NT2/D1 (cell line): ENCODE results near the gene HBEGF.

Source experiments
- DNase-seq: peaks from one replicate; pipeline ENCODE4 v3.0.0-alpha.2; 2011; ENCODE audit warnings: low read depth, low spot score
- H3K27me3 ChIP-seq: 2 replicates; pipeline ENCODE4 v1.6.0; 2011; ENCODE audit warnings: mild to moderate bottlenecking; ENCODE audit not compliant: insufficient read length, insufficient read depth
- H3K36me3 ChIP-seq: 2 replicates; pipeline ENCODE4 v1.6.1; 2011; ENCODE audit warnings: mild to moderate bottlenecking, low read length, mixed read lengths; ENCODE audit not compliant: insufficient read depth, insufficient read length
- H3K4me1 ChIP-seq: 2 replicates; pipeline ENCODE4 v1.5.1; 2011; ENCODE audit not compliant: insufficient read depth, insufficient read length
- H3K4me3 ChIP-seq: 2 replicates; pipeline ENCODE4 v1.5.1; 2011; ENCODE audit warnings: low read depth; ENCODE audit not compliant: insufficient read length
- H3K9ac ChIP-seq: 2 replicates; pipeline ENCODE4 v1.6.0; 2011; ENCODE audit warnings: low read depth; ENCODE audit not compliant: insufficient read length
- H3K9me3 ChIP-seq: 2 replicates; pipeline ENCODE4 v1.5.1; 2011; ENCODE audit warnings: mild to moderate bottlenecking, low read length; ENCODE audit not compliant: insufficient read depth
- SUZ12 ChIP-seq: IDR thresholded peaks from 2 replicates; pipeline ENCODE4 v1.6.1; 2011; ENCODE audit not compliant: insufficient read length, insufficient read depth; ENCODE audit errors: extremely low read depth
- YY1 ChIP-seq: IDR thresholded peaks from 2 replicates; pipeline ENCODE4 v1.6.1; 2011; ENCODE audit not compliant: insufficient read length, insufficient read depth
- ZNF274 ChIP-seq: IDR thresholded peaks from 2 replicates; pipeline ENCODE4 v1.6.1; 2011; ENCODE audit warnings: mild to moderate bottlenecking, low read depth, low read length

Gene HBEGF

GRCh38 chr5:140309706-140310249, 36.6 kb downstream of the HBEGF start:
- no peaks in the 10 kb centered on the region for H3K27me3 ChIP-seq
- H3K36me3 ChIP-seq, result no peaks in the 10 kb centered on the region
- TF ChIP-seq YY1, result no peak
- TF ChIP-seq SUZ12, result no peak
- TF ChIP-seq ZNF274, result no peak
- H3K9ac ChIP-seq, result no peak overlapping the region
- no peaks in the 10 kb centered on the region for H3K9me3 ChIP-seq
- no peak overlapping the region for H3K4me3 ChIP-seq
- DNase-seq, result no peak
- no peaks in the 10 kb centered on the region for H3K4me1 ChIP-seq

- no peak overlapping the region for H3K9ac ChIP-seq
- H3K4me1 ChIP-seq, result no peaks in the 10 kb centered on the region
- no peak overlapping the region for H3K4me3 ChIP-seq
- no peak for DNase-seq
- peaks cover 1% of the 10 kb centered on the region for H3K36me3 ChIP-seq
- H3K9me3 ChIP-seq, result no peaks in the 10 kb centered on the region
- H3K27me3 ChIP-seq, result no peaks in the 10 kb centered on the region
- TF ChIP-seq SUZ12 (no peak), YY1 (no peak), ZNF274 (no peak)
Observed at GRCh38 chr5:140305471-140305870, 40.9 kb downstream of the HBEGF start.

- Histone ChIP-seq H3K4me3 (no peak overlapping the region), H3K4me1 (no peaks in the 10 kb centered on the region), H3K9ac (no peak overlapping the region), H3K36me3 (peaks cover 11% of the 10 kb centered on the region), H3K27me3 (no peaks in the 10 kb centered on the region), H3K9me3 (no peaks in the 10 kb centered on the region)
- DNase-seq, result no peak
- TF ChIP-seq SUZ12 (no peak), YY1 (no peak), ZNF274 (no peak)
Observed at GRCh38 chr5:140303966-140304365, 42.4 kb downstream of the HBEGF start.

GRCh38 chr5:140302786-140303639, 43.4 kb downstream of the HBEGF start, which contains the start of gene PFDN1:
Gene PFDN1, minus strand, starts transcription at chr5:140303101. Its CDS starts 28 bp downstream, at chr5:140303073.
- no peaks in the 10 kb centered on the region for H3K27me3 ChIP-seq
- peaks cover 13% of the 10 kb centered on the region for H3K36me3 ChIP-seq
- H3K9ac ChIP-seq, result peak within 1 kb of the TSS; percentile 91
- peak within 1 kb of the TSS; percentile 64 for H3K4me3 ChIP-seq
- H3K4me1 ChIP-seq, result no peaks in the 10 kb centered on the region
- no peaks in the 10 kb centered on the region for H3K9me3 ChIP-seq
- no peak for TF ChIP-seq ZNF274
- no peak for TF ChIP-seq SUZ12
- TF ChIP-seq YY1, result peak; percentile 85
- peak; percentile 82 for DNase-seq

GRCh38 chr5:140301136-140301535, 45.3 kb downstream of the HBEGF start:
- Histone ChIP-seq H3K4me1 (no peaks in the 10 kb centered on the region), H3K36me3 (peaks cover 13% of the 10 kb centered on the region), H3K9ac (no peak overlapping the region), H3K27me3 (no peaks in the 10 kb centered on the region), H3K4me3 (no peak overlapping the region), H3K9me3 (no peaks in the 10 kb centered on the region)
- TF ChIP-seq ZNF274 (no peak), YY1 (no peak), SUZ12 (no peak)
- DNase-seq, result no peak

- H3K4me3 ChIP-seq, result no peak overlapping the region
- no peak for DNase-seq
- H3K27me3 ChIP-seq, result no peaks in the 10 kb centered on the region
- peaks cover 13% of the 10 kb centered on the region for H3K36me3 ChIP-seq
- no peak for TF ChIP-seq SUZ12
- TF ChIP-seq ZNF274, result no peak
- no peak for TF ChIP-seq YY1
- H3K4me1 ChIP-seq, result no peaks in the 10 kb centered on the region
- H3K9me3 ChIP-seq, result no peaks in the 10 kb centered on the region
- H3K9ac ChIP-seq, result no peak overlapping the region
Observed at GRCh38 chr5:140299056-140299455, 47.3 kb downstream of the HBEGF start.

- TF ChIP-seq SUZ12 (no peak), ZNF274 (no peak), YY1 (no peak)
- peak; percentile 13 for DNase-seq
- no peaks in the 10 kb centered on the region for H3K9me3 ChIP-seq
- no peak overlapping the region for H3K9ac ChIP-seq
- H3K27me3 ChIP-seq, result no peaks in the 10 kb centered on the region
- no peaks in the 10 kb centered on the region for H3K4me1 ChIP-seq
- peaks cover 13% of the 10 kb centered on the region for H3K36me3 ChIP-seq
- H3K4me3 ChIP-seq, result no peak overlapping the region
Observed at GRCh38 chr5:140298183-140298601, 48.2 kb downstream of the HBEGF start.
